Measurements from ENCODE around the gene SHISA2. TPM values are rescaled to one million over a fixed set of nuclear protein-coding genes. Genes with fewer than 3 reads are reported as not detected.

SHISA2 gene
- total RNA-seq, 4 donors from 2014 or later = not detected

- no peak for DNase-seq
- intact Hi-C loops (cut with DNase I; ENCODE audit: low total_unique reads) (no loop called here), in situ Hi-C loops (cut with MboI; ENCODE audit: low pct_ligation_motif_present in 1 of 4, low pct_unique_long_range_greater_than_20kb in 1 of 4, low sequenced_read_pairs in 3 of 4) (no loop called here)
- no peak for TF ChIP-seq EP300 (IDR thresholded peaks at IDR 0.05; ENCODE audit: low read depth)
- TF ChIP-seq POLR2AphosphoS5 (IDR thresholded peaks at IDR 0.05) = no peak
- no peak for TF ChIP-seq POLR2A (IDR thresholded peaks at IDR 0.05)
- no peak for TF ChIP-seq CTCF (IDR thresholded peaks at IDR 0.05)
- H3K4me1 ChIP-seq = no peaks in the 10 kb centered on the region
- H3K9me3 ChIP-seq = no peaks in the 10 kb centered on the region
- H3K4me3 ChIP-seq = no peak overlapping the region
- 78% methylated on average over 6 of the region's 6 CpGs; no CpG with 5 or more reads in 1 of the 2 donors for WGBS, 2 donors (ENCODE audit: low coverage in 1 of 2)
- H3K27ac ChIP-seq = no peak overlapping the region
- H3K27me3 ChIP-seq = no peaks in the 10 kb centered on the region
- no peaks in the 10 kb centered on the region for H3K36me3 ChIP-seq
Observed at GRCh38 chr13:26016189-26016588, 35.6 kb downstream of the SHISA2 start.

- Histone ChIP-seq H3K36me3 (no peaks in the 10 kb centered on the region), H3K4me3 (no peak overlapping the region), H3K4me1 (no peaks in the 10 kb centered on the region), H3K27ac (no peak overlapping the region), H3K27me3 (no peaks in the 10 kb centered on the region), H3K9me3 (no peaks in the 10 kb centered on the region)
- intact Hi-C loops (cut with DNase I; ENCODE audit: low total_unique reads) (no loop called here), in situ Hi-C loops (cut with MboI; ENCODE audit: low pct_ligation_motif_present in 1 of 4, low pct_unique_long_range_greater_than_20kb in 1 of 4, low sequenced_read_pairs in 3 of 4) (no loop called here)
- WGBS, 2 donors (ENCODE audit: low coverage in 1 of 2) = 72 to 85% methylated on average over 3 to 10 of the region's 10 CpGs
- DNase-seq = no peak
- TF ChIP-seq CTCF (IDR thresholded peaks at IDR 0.05) (no peak), EP300 (IDR thresholded peaks at IDR 0.05; ENCODE audit: low read depth) (no peak), POLR2AphosphoS5 (IDR thresholded peaks at IDR 0.05) (no peak), POLR2A (IDR thresholded peaks at IDR 0.05) (no peak)
Observed at GRCh38 chr13:26015271-26016125, 36.3 kb downstream of the SHISA2 start.

- H3K27me3 ChIP-seq = no peaks in the 10 kb centered on the region
- no peak for DNase-seq
- H3K4me1 ChIP-seq = no peaks in the 10 kb centered on the region
- in situ Hi-C loops (cut with MboI; ENCODE audit: low pct_ligation_motif_present in 1 of 4, low pct_unique_long_range_greater_than_20kb in 1 of 4, low sequenced_read_pairs in 3 of 4) = no loop called here
- no peak overlapping the region for H3K27ac ChIP-seq
- H3K36me3 ChIP-seq = no peaks in the 10 kb centered on the region
- no peak overlapping the region for H3K4me3 ChIP-seq
- no peaks in the 10 kb centered on the region for H3K9me3 ChIP-seq
- 79 to 86% methylated on average over 3 to 9 of the region's 9 CpGs for WGBS, 2 donors (ENCODE audit: low coverage in 1 of 2)
- intact Hi-C loops (cut with DNase I; ENCODE audit: low total_unique reads) = no loop called here
- TF ChIP-seq POLR2A (IDR thresholded peaks at IDR 0.05) (no peak), POLR2AphosphoS5 (IDR thresholded peaks at IDR 0.05) (no peak), CTCF (IDR thresholded peaks at IDR 0.05) (no peak), EP300 (IDR thresholded peaks at IDR 0.05; ENCODE audit: low read depth) (no peak)
Observed at GRCh38 chr13:26012995-26013394, 38.8 kb downstream of the SHISA2 start.

- Histone ChIP-seq H3K9me3 (no peaks in the 10 kb centered on the region), H3K36me3 (no peaks in the 10 kb centered on the region), H3K4me3 (peak overlapping the region in 2 of 4 donors; percentile 11 to 36), H3K27me3 (no peaks in the 10 kb centered on the region), H3K27ac (no peak overlapping the region), H3K4me1 (no peaks in the 10 kb centered on the region)
- in situ Hi-C loops (cut with MboI; ENCODE audit: low pct_ligation_motif_present in 1 of 4, low pct_unique_long_range_greater_than_20kb in 1 of 4, low sequenced_read_pairs in 3 of 4) = no loop called here
- no peak for DNase-seq
- WGBS, 2 donors (ENCODE audit: low coverage in 1 of 2) = 31 to 60% methylated on average over 10 to 41 of the region's 53 CpGs
- intact Hi-C loops (cut with DNase I; ENCODE audit: low total_unique reads) = no loop called here
- TF ChIP-seq POLR2A (IDR thresholded peaks at IDR 0.05) = no peak
- no peak for TF ChIP-seq CTCF (IDR thresholded peaks at IDR 0.05)
- TF ChIP-seq POLR2AphosphoS5 (IDR thresholded peaks at IDR 0.05) = no peak
- TF ChIP-seq EP300 (IDR thresholded peaks at IDR 0.05; ENCODE audit: low read depth) = no peak
Observed at GRCh38 chr13:26011996-26012821, 39.6 kb downstream of the SHISA2 start.

Data from transverse colon (tissue), 4 donors.